ENCODE measurements around the gene FGD2. TPM values are rescaled to one million over a fixed set of nuclear protein-coding genes. Genes with fewer than 3 reads are reported as not detected.

Gene FGD2
- total RNA-seq, 2 donors from 2014 or later, result 10.1 to 11.9 TPM

GRCh38 chr6:37062424-37062823 lies 57.0 kb downstream of the FGD2 start:
- H3K9me3 ChIP-seq, result no peaks in the 10 kb centered on the region
- no peak overlapping the region for H3K4me3 ChIP-seq
- DNase-seq, result no peak
- intact Hi-C loops (cut with DNase I), result no loop called here
- no peaks in the 10 kb centered on the region for H3K27me3 ChIP-seq
- H3K4me1 ChIP-seq, result peaks cover 15% of the 10 kb centered on the region
- no peaks in the 10 kb centered on the region for H3K36me3 ChIP-seq (replicated peaks in 1 of 2; ENCODE audit: insufficient read depth in 1 of 2, low read depth in 2 of 2)
- TF ChIP-seq POLR2A (IDR thresholded peaks at IDR 0.05) (no peak), CTCF (IDR thresholded peaks at IDR 0.05) (no peak)
- ATAC-seq, result no peak
- WGBS, 2 donors, result 80 to 89% methylated on average over 6 of the region's 6 CpGs
- H3K27ac ChIP-seq, result no peak overlapping the region

GRCh38 chr6:37068356-37069270 lies 63.2 kb downstream of the FGD2 start:
- H3K36me3 ChIP-seq (replicated peaks in 1 of 2; ENCODE audit: insufficient read depth in 1 of 2, low read depth in 2 of 2), result no peaks in the 10 kb centered on the region
- no peaks in the 10 kb centered on the region for H3K9me3 ChIP-seq
- TF ChIP-seq CTCF (IDR thresholded peaks at IDR 0.05) (no peak), POLR2A (IDR thresholded peaks at IDR 0.05) (no peak)
- H3K27ac ChIP-seq, result no peak overlapping the region
- no peaks in the 10 kb centered on the region for H3K27me3 ChIP-seq
- intact Hi-C loops (cut with DNase I), result no loop called here
- no peak for DNase-seq
- no peak for ATAC-seq
- H3K4me3 ChIP-seq, result no peak overlapping the region
- 67 to 70% methylated on average over 8 to 17 of the region's 17 CpGs for WGBS, 2 donors
- no peaks in the 10 kb centered on the region for H3K4me1 ChIP-seq

- H3K36me3 ChIP-seq (replicated peaks in 1 of 2; ENCODE audit: insufficient read depth in 1 of 2, low read depth in 2 of 2), result no peaks in the 10 kb centered on the region
- ATAC-seq, result no peak
- H3K27ac ChIP-seq, result no peak overlapping the region
- H3K27me3 ChIP-seq, result no peaks in the 10 kb centered on the region
- TF ChIP-seq CTCF (IDR thresholded peaks at IDR 0.05), result no peak
- no peak for DNase-seq
- H3K4me3 ChIP-seq, result no peak overlapping the region
- no peaks in the 10 kb centered on the region for H3K9me3 ChIP-seq
- intact Hi-C loops (cut with DNase I), result no loop called here
- 82 to 87% methylated on average over 5 of the region's 5 CpGs for WGBS, 2 donors
- no peaks in the 10 kb centered on the region for H3K4me1 ChIP-seq
Observed at GRCh38 chr6:37069639-37070038, 64.2 kb downstream of the FGD2 start.

GRCh38 chr6:37072526-37072925 lies 67.1 kb downstream of the FGD2 start:
- H3K36me3 ChIP-seq (replicated peaks in 1 of 2; ENCODE audit: insufficient read depth in 1 of 2, low read depth in 2 of 2), result no peaks in the 10 kb centered on the region
- H3K9me3 ChIP-seq, result no peaks in the 10 kb centered on the region
- DNase-seq, result no peak
- intact Hi-C loops (cut with DNase I), result no loop called here
- no peak for ATAC-seq
- TF ChIP-seq CTCF (IDR thresholded peaks at IDR 0.05) (no peak), POLR2A (IDR thresholded peaks at IDR 0.05) (no peak)
- no peak overlapping the region for H3K27ac ChIP-seq
- H3K4me1 ChIP-seq, result no peaks in the 10 kb centered on the region
- WGBS, 2 donors, result 81 to 90% methylated on average over 5 of the region's 5 CpGs
- H3K27me3 ChIP-seq, result no peaks in the 10 kb centered on the region
- H3K4me3 ChIP-seq, result no peak overlapping the region

All from body of pancreas (tissue), 4 donors.